GM12873 (cell line): ENCODE measurements around the gene LRFN3.

Source experiments
- CTCF ChIP-seq: IDR thresholded peaks from 2 replicates; pipeline ENCODE4 v1.5.1; 2012; ENCODE audit warnings: low read depth, mild to moderate bottlenecking, moderate library complexity, low read length, control low read depth; ENCODE audit not compliant: insufficient read depth; ENCODE audit errors: missing control alignments

Gene LRFN3

GRCh38 chr19:35943321-35944301, 7.4 kb downstream of the LRFN3 start:
- TF ChIP-seq CTCF = no peak

- no peak for TF ChIP-seq CTCF
Measured at GRCh38 chr19:35944556-35944955, 8.4 kb downstream of the LRFN3 start.

- TF ChIP-seq CTCF = no peak
Measured at GRCh38 chr19:35945121-35945790, 9.1 kb downstream of the LRFN3 start.

- no peak for TF ChIP-seq CTCF
Measured at GRCh38 chr19:35946203-35946602, 10.0 kb downstream of the LRFN3 start.

GRCh38 chr19:35949131-35949530, 13.0 kb downstream of the LRFN3 start:
- no peak for TF ChIP-seq CTCF

- no peak for TF ChIP-seq CTCF
Measured at GRCh38 chr19:35955881-35956634, 19.9 kb downstream of the LRFN3 start.

- TF ChIP-seq CTCF = no peak
Measured at GRCh38 chr19:35958660-35959039, 22.5 kb downstream of the LRFN3 start.
